ENCODE measurements around the gene CACNG3. TPM values are rescaled to one million over a fixed set of nuclear protein-coding genes. Genes with fewer than 3 reads are reported as not detected.

CACNG3 gene
- total and polyA plus RNA-seq, 2 of the 4 experiments (the other 2 are of a cell fraction), result not detected

DNA sequence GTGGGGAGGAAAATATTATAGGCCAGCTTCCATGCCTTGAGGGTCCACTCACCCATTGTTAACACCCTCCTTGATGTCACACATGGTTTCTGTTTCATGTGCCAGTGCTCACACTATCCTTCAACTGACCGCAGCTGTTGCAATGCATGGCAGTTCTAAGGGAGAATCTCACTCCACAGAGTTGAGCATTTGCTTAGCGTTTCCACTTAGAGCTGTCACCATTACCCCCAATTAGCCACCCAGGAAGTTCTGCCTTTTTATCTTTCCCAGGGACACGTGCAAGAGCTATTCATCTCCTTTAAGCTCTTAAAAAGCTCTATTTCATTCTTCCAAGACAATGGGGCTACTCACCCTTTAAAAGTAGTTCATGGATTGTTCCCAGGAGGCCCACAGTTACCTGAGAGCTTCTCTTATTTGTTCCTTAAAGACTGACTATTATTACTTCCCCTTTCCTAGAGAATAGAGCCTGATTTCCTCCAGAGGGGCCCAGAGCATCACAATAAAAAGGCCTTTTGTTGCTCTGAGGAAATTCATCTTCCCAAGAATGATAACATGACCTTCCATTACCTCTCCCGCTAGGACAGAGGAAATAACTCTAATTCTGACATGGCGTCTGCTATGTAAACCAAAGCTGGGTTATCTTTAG, 126.8 kb downstream of the CACNG3 start:
- TF ChIP-seq BHLHE40 (IDR thresholded peaks at IDR 0.05; ENCODE audit: low read depth, low read length) (no peak), CEBPB (IDR thresholded peaks at IDR 0.05; ENCODE audit: low read depth, low read length) (no peak), CHD1 (IDR thresholded peaks at IDR 0.05; ENCODE audit: low read depth, low read length) (no peak), RCOR1 (IDR thresholded peaks at IDR 0.05; ENCODE audit: insufficient replicate concordance, low read length) (no peak), NFE2L2 (IDR thresholded peaks at IDR 0.05; ENCODE audit: low read depth, low read length) (no peak), POLR2A (IDR thresholded peaks at IDR 0.05; ENCODE audit: low read depth, low read length) (no peak), MAZ (IDR thresholded peaks at IDR 0.05; ENCODE audit: borderline replicate concordance, low read depth, low read length) (no peak), MXI1 (IDR thresholded peaks at IDR 0.05; ENCODE audit: borderline replicate concordance, low read depth, low read length) (no peak), MAFK (IDR thresholded peaks at IDR 0.05; ENCODE audit: low read depth, low read length) (no peak), RAD21 (IDR thresholded peaks at IDR 0.05; ENCODE audit: low read length) (no peak), FOS (IDR thresholded peaks at IDR 0.05; ENCODE audit: low read depth, low read length) (no peak), RFX5 (IDR thresholded peaks at IDR 0.05; ENCODE audit: low read depth, low read length) (no peak)
- TF ChIP-seq, protein P1, sequence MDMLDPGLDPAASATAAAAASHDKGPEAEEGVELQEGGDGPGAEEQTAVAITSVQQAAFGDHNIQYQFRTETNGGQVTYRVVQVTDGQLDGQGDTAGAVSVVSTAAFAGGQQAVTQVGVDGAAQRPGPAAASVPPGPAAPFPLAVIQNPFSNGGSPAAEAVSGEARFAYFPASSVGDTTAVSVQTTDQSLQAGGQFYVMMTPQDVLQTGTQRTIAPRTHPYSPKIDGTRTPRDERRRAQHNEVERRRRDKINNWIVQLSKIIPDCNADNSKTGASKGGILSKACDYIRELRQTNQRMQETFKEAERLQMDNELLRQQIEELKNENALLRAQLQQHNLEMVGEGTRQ (IDR thresholded peaks at IDR 0.05; ENCODE audit: low read depth, low read length), result no peak
- TF ChIP-seq, protein P2, sequence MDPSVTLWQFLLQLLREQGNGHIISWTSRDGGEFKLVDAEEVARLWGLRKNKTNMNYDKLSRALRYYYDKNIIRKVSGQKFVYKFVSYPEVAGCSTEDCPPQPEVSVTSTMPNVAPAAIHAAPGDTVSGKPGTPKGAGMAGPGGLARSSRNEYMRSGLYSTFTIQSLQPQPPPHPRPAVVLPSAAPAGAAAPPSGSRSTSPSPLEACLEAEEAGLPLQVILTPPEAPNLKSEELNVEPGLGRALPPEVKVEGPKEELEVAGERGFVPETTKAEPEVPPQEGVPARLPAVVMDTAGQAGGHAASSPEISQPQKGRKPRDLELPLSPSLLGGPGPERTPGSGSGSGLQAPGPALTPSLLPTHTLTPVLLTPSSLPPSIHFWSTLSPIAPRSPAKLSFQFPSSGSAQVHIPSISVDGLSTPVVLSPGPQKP (IDR thresholded peaks at IDR 0.05; ENCODE audit: borderline replicate concordance, low read depth, low read length), result no peak
- TF ChIP-seq, protein P3, sequence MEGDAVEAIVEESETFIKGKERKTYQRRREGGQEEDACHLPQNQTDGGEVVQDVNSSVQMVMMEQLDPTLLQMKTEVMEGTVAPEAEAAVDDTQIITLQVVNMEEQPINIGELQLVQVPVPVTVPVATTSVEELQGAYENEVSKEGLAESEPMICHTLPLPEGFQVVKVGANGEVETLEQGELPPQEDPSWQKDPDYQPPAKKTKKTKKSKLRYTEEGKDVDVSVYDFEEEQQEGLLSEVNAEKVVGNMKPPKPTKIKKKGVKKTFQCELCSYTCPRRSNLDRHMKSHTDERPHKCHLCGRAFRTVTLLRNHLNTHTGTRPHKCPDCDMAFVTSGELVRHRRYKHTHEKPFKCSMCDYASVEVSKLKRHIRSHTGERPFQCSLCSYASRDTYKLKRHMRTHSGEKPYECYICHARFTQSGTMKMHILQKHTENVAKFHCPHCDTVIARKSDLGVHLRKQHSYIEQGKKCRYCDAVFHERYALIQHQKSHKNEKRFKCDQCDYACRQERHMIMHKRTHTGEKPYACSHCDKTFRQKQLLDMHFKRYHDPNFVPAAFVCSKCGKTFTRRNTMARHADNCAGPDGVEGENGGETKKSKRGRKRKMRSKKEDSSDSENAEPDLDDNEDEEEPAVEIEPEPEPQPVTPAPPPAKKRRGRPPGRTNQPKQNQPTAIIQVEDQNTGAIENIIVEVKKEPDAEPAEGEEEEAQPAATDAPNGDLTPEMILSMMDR (conservative IDR thresholded peaks at IDR 0.05; ENCODE audit: low read depth, low read length), result no peak
- H3K56ac ChIP-seq (ENCODE audit: extremely low read depth, insufficient read depth, low read length), result no peak overlapping the region
- no peak overlapping the region for H2BK15ac ChIP-seq (ENCODE audit: low read depth, low read length)
- H4K91ac ChIP-seq (ENCODE audit: insufficient read depth, low read depth, low read length), result no peak overlapping the region
- no peaks in the 10 kb centered on the region for H3K9me1 ChIP-seq (ENCODE audit: insufficient read depth, low read length)
- H2AFZ ChIP-seq (replicated peaks; ENCODE audit: low read length, poor library complexity), result no peak overlapping the region
- intact Hi-C loops (cut with micrococcal nuclease), result no loop called here
- H2BK20ac ChIP-seq (ENCODE audit: low read depth, low read length), result no peak overlapping the region
- no peak overlapping the region for H3K4me3 ChIP-seq (ENCODE audit: insufficient read depth, low read depth, low read length)
- in situ Hi-C loops (cut with MboI; ENCODE audit: low sequenced_read_pairs), result no loop called here
- no peak overlapping the region for H3K4ac ChIP-seq (ENCODE audit: low read depth, low read length)
- no peak overlapping the region for H3K18ac ChIP-seq (ENCODE audit: low read depth, low read length)
- H3K9me3 ChIP-seq (ENCODE audit: control insufficient read depth, insufficient read depth, low read length), result peaks cover 2% of the 10 kb centered on the region
- no peaks in the 10 kb centered on the region for H3K27me3 ChIP-seq (ENCODE audit: control insufficient read depth, insufficient read depth, low read length)
- H3K4me2 ChIP-seq (ENCODE audit: low read depth, low read length), result no peak overlapping the region
- DNase-seq (no peak), ATAC-seq (ENCODE audit: low read depth) (no peak)
- POLR2A ChIA-PET (ENCODE audit: unreplicated experiment), result no interaction called here
- H3K23ac ChIP-seq (ENCODE audit: low read depth, low read length), result no peak overlapping the region
- H3K4me1 ChIP-seq (ENCODE audit: control insufficient read depth, insufficient read depth, low read length), result no peaks in the 10 kb centered on the region
- no peak overlapping the region for H2BK120ac ChIP-seq (ENCODE audit: low read depth, low read length)
- no peak overlapping the region for H2BK5ac ChIP-seq (ENCODE audit: low read depth, low read length, poor library complexity, severe bottlenecking)
- no peak overlapping the region for H3K9ac ChIP-seq (ENCODE audit: low read depth, low read length)
- H3K14ac ChIP-seq (replicated peaks; ENCODE audit: low read depth, low read length), result no peak overlapping the region
- H4K5ac ChIP-seq (ENCODE audit: low read depth, low read length), result no peak overlapping the region
- no peak overlapping the region for H3K27ac ChIP-seq (ENCODE audit: insufficient read depth, low read length)
- no peaks in the 10 kb centered on the region for H3K36me3 ChIP-seq (ENCODE audit: control insufficient read depth, insufficient read depth, low read length)
- no peaks in the 10 kb centered on the region for H3K79me1 ChIP-seq (ENCODE audit: low read depth in 1 of 2, low read length in 2 of 2)
- dilution Hi-C loops (cut with HindIII; ENCODE audit: low sequenced_read_pairs, unreplicated experiment), result no loop called here
- no peaks in the 10 kb centered on the region for H4K20me1 ChIP-seq (ENCODE audit: insufficient read depth, low read length)
- CTCF ChIA-PET, result interaction anchor here (1.3 kb wide), 1 partner anchor 10 kb away, joined by 3 read pairs; no protein-coding TSS in a partner anchor
- H2AK5ac ChIP-seq (ENCODE audit: low read depth, low read length), result no peak overlapping the region
- no peak overlapping the region for H4K8ac ChIP-seq (ENCODE audit: low read depth in 2 of 2, low read length in 2 of 2)
- WGBS, 2 experiments (ENCODE audit: extremely low coverage in 2 of 2, insufficient read length in 1 of 2), result 60% methylated on average over 1 of the region's 5 CpGs; no CpG with 5 or more reads in 1 of the 2 experiments
- H2AK9ac ChIP-seq (replicated peaks; ENCODE audit: low read depth, low read length, poor library complexity), result no peak overlapping the region
- BruUV-seq (replicated peaks), result no TSS peak
